HG02642 (cell line): ENCODE measurements around the gene SPG7.
"Not testable (repeated sequence)": the region's sequence is repeated elsewhere in the genome, so short reads cannot be mapped to it uniquely, and the experiment has no call there.

Source experiments
- ATAC-seq: cut with Tn5 transposase; IDR thresholded peaks from one replicate; pipeline ENCODE4 v1.9.1; 2021; ENCODE audit warnings: mild to moderate bottlenecking; ENCODE audit not compliant: unreplicated experiment, poor library complexity

SPG7 gene

DNA sequence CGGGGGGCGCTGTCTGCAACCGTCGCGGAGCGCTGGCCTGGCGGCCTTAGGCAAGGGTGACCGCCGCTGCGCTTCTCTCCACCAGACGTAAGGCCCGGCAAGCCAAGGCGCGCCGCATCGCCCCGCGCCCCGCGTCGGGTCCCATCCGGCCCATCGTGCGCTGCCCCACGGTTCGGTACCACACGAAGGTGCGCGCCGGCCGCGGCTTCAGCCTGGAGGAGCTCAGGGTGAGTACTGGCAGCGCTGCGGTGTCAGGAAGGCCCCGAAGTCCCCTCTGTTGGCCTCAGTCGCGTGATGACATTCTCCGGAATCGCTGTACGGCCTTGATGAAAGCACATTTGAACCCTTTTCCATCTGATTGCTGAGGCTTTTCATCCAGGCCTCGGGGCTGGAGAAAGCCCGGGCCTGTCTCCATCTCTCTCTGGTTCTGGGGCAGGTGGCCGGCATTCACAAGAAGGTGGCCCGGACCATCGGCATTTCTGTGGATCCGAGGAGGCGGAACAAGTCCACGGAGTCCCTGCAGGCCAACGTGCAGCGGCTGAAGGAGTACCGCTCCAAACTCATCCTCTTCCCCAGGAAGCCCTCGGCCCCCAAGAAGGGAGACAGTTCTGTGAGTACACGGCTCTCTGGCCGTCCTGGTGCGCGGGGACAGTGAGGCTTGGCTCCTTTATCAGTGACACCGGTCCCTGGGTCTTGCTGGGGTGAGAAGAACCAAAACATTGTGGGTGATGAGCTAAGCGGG lies 53.1 kb downstream of the SPG7 start:
- ATAC-seq: no peak

DNA sequence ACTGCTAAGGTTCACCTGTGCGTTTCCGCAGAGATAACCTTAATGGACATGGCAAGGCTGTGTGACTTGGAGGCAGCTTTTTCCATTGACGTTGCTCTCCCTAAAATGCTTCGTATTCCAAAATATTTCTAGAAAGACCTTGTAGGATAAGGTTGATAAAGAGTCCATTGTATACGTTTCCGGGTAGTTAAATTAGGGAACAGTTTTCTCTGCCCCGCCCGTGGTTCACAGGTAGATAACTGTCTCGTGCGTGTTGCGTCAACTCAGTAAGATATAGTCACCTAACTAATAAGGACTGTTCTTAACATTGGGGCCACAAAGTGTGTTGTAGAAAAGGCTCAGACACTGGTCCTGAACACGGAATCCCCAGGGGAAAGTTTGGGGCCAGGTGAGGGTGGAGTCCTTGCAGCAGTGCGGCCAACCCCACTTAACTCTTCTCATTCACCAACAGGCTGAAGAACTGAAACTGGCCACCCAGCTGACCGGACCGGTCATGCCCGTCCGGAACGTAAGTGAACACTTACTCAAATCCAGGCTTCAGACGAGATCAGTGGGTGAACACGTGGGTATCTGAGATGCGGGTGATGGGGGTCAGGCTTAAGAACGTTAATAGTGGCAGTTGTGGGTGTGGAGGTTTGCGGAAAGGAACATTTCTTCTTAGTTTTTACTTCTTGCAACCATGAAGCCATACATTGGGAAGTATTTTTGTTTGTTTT lies 53.8 kb downstream of the SPG7 start:
- ATAC-seq: no peak

DNA sequence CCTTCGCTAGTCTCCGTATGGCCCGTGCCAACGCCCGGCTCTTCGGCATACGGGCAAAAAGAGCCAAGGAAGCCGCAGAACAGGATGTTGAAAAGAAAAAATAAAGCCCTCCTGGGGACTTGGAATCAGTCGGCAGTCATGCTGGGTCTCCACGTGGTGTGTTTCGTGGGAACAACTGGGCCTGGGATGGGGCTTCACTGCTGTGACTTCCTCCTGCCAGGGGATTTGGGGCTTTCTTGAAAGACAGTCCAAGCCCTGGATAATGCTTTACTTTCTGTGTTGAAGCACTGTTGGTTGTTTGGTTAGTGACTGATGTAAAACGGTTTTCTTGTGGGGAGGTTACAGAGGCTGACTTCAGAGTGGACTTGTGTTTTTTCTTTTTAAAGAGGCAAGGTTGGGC lies 54.7 kb downstream of the SPG7 start:
- no peak for ATAC-seq

DNA sequence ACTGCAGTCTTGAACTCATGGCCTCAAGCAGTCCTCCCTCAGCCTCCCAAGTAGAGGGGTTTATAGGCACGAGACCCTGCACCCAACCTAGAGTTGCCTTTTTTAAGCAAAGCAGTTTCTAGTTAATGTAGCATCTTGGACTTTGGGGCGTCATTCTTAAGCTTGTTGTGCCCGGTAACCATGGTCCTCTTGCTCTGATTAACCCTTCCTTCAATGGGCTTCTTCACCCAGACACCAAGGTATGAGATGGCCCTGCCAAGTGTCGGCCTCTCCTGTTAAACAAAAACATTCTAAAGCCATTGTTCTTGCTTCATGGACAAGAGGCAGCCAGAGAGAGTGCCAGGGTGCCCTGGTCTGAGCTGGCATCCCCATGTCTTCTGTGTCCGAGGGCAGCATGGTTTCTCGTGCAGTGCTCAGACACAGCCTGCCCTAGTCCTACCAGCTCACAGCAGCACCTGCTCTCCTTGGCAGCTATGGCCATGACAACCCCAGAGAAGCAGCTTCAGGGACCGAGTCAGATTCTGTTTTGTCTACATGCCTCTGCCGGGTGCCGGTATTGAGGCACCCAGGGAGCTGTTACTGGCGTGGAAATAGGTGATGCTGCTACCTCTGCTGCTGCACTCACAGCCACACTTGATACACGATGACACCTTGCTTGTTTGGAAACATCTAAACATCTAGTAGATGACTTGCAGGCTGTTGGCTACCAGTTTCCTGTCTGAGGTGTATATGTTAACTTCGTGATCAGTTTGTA lies 55.6 kb downstream of the SPG7 start:
- no peak for ATAC-seq

DNA sequence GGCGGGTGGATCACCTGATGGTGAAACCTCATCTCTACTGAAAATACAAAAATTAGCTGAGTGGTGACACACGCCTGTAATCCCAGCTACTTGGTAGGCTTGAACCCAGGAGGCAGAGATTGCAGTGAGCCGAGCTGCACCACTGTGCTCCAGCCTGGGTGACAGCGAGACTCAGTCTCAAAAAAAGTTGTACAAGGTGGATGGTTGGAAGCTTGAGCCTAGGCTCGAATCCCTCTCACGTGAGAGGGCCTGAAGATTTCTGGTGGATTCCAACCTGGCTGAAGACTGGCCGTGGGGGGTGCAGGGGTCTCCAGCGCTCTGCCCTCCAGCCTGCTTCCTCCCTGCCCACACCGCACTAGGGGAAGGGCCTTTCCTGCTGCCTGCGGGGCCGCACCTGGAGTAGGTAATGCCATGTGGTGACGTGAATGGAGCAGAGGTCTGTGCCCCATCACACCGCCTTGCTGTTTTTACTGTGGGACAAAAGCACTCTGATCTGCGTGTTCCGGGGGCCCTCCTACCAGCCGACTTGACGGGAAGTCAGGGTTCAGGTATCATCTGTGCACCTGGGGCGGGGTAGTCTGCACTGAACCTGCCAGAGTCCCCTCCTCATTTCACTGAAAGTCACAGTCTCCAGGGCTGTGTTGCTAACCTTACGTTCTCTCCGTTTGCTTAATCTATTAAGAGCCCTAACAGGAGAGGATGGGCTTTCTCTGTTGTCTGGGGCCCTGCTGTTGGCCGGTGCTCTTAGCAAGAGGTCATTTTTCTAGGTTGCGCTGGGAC lies 56.5 kb downstream of the SPG7 start:
- ATAC-seq: no peak

DNA sequence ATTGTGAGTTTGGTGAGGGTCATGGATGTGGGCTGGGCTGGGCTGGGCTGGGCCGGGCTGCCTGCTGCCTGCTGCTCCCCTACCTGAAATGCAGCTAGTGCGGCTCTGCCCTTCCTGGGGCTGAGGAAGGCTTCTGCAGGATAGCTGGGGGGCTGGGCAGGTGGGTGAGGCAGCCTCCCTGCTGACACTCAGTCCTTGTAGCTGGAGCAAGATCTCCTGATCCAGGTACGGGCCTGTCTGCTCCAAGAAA lies 57.0 kb downstream of the SPG7 start:
- ATAC-seq: no peak

DNA sequence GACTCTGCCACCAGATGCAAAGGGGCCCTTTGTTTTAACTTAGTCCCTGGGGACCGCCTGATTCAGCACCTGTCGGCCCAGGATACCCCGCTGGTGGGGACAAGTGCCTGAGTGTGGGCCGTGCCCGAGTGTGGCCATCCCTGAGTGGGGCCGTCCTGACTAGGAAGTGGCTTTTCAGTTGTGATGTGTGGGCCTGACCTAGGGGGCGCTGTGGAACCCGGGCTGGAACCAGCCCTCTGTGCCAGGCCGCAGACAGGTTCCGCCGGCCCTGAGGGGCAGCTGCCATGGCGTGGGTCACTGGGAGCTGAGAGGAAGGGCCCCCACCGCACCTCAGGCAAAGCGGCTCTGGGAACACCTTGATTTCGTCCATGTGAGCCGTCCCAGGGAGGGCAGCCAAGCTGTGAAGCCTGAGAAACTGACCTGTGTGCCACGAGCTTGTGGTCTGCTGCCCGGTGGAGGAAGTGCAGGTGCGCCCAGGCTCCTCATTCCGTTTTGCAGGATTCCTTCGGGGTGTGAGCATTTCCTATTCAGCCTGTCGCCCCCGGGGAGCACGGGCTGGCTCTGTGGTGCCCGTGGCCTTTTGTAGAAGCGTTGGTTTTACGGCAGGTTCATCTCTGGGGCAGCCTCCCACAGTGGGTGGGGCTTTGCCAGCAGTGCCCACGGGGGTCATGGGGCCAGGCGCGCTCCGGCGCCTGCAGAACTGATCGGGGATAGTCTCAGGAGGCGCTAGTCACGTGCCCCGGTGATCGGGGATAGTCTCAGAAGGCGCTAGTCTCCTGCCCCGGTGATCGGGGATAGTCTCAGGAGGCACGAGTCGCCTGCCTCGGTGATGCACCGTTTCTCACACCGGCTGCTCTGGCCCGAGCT lies 57.5 kb downstream of the SPG7 start:
- no peak for ATAC-seq

DNA sequence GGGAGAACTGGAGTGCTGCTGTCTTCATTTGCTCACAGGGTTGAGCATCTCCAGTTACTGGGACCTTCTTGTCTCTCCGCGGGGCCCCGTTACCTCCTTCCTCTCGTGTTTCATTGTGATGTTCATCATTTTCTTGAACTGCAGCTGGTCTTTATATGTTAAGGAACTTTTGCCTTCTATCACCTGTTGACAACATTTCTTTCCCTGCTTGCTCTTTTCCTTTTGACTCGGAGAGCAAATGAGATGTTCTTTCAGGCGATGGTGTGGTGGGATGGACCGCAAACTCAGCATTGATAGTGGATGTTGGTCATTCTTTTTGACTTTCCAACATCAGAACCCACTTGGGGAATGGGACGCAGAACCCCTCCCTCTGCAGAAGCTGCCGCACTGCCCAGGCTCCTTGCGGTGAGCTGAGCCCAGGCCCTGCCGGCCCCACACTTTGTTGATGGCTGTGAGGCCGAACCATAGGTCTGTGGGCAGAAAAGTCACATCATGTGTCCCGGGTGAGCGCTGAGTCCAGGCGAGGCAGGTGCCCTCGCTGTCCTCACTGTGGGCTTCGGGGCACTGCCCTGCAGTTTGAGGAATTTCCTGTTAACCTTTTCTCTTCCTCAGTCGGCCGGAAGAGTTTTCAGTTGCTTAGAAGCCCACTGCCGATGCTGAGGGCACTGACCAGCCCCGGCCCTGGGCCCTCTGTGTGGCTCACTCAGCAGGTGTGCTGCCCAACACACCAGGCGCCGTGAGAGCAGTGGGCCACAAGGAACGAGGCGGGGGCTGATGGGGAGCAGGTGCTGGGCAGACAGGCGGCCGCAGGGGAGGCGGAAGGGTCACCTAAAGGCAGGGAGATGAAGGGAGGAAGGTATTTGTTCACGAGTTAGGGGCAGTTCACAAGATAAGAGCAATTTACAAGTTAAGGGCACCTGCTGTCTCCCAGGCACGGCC lies 59.7 kb downstream of the SPG7 start:
- no peak for ATAC-seq

DNA sequence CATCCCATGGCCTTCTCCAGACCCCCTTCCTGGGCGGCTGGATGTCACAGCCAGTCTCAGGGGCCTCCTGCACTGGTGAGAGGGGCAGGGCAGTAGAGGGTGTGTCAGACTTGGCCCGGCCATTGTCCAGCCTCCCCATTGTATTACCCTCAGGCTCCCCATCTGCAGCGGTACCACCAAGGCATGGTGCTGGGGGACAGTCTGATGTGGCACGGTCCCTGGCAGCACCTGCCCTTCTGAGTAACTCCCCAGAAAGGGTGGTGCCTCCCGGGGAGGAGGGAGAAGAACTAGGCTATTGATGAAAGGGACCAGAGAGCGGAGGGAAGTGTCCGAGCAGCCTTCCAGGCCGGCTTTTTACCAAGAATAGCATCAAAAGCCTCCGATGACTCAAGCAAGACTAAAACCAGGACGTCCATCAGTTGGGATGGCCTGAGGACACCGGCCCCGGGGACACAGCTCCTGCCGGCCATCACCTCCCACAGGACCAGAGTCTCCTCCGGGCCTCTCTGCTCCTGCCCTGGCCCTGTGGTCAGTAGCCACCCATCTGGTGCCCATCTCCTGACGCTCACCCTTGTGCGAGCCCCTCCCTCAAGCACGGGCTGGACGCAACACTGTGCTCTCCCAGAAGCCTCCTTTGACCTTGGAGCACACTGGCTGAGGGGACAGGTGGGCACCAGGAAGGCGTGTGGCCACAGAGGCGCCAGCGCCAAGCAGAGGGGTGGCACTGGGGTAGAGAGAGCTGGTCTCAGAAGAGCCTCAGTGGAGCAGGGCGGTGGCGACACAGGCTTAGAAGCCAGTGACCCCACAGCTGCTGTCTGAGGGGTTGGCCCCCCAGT lies 61.5 kb downstream of the SPG7 start:
- no peak for ATAC-seq

DNA sequence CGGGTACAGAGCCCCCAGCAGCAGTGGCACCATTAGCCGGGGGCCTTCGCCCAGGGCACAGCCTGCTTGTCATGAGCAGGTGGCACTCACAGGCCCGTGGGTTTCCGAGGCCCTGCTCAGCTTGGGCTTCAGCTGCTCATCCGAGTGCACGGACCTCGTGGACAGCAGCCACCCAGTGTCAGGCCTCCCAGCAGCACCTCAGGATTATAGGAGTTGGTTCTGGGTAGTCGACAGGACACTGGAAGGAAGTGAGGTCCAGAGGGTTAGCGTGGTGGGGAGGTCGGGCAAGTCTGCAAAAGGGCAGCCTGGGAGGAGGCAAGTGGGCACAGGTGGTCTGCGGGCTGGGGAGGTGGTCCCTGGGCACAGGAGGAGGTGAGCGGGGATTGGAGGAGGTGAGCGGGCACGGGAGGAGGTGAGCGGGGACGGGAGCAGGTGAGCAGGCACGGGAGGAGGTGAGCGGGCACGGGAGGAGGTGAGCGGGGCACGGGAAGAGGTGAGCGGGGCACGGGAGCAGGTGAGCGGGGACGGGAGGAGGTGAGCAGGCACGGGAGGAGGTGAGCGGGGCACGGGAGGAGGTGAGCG lies 62.2 kb downstream of the SPG7 start:
- no peak for ATAC-seq

DNA sequence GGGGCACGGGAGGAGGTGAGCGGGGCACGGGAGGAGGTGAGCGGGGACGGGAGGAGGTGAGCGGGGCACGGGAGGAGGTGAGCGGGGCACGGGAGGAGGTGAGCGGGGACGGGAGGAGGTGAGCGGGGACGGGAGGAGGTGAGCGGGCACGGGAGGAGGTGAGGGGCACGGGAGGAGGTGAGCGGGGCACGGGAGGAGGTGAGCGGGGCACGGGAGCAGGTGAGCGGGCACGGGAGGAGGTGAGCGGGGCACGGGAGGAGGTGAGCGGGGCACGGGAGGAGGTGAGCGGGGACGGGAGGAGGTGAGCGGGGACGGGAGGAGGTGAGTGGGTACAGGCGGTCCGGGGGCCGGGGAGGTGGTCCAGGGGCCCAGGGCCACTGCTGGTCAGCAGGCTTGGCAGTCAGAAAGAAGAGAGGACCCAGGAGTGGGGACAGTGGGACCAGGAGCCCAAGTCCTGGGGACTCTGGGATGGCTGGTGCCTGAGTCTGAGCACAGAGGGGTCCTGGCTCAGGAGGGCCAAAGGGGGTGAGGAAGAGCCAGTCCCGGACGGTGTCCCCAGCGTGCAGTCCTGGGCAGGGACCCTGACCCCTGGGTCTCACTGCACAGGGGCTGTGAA lies 62.9 kb downstream of the SPG7 start:
- not testable (repeated sequence) for ATAC-seq

DNA sequence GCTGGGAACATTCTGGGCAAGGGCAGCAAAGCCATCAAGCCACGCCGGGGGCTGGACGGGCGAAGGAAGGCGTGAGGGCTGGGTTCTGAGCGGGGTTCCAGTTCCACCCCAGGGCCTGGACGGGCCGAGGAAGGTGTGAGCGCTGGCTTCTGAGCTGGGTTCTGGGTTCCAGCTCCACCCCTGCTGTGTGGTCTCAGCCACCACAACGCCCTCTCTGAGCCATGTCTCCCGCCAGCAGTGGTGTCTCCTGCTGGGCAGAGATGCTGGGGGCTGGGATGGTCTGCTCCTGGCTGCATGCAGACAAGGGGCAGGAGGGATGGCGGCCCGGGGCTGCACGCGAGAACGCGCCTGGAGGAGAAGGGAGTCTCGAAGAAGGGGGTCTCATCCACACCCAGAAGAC lies 63.4 kb downstream of the SPG7 start:
- ATAC-seq: no peak

DNA sequence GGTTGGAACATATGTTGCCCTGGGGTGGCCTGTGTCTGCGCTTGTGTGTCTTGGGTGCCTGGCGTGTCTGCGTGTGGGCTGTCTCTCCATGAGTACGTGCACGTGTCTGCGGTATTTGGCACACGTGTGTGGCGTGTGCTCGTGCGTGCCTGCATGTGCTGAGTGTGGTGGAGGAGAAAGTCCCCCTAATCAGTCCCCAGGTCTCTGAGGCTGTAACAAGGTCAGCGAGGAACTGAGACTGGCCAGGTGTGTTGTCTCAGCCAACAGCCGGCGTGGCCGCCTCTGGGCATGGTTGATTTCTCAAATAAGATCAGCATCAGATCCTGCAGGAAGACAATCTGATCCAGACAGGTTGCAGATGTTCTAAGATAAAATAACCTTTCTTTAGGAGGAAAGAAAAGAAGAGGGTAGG lies 63.9 kb downstream of the SPG7 start:
- ATAC-seq: no peak

DNA sequence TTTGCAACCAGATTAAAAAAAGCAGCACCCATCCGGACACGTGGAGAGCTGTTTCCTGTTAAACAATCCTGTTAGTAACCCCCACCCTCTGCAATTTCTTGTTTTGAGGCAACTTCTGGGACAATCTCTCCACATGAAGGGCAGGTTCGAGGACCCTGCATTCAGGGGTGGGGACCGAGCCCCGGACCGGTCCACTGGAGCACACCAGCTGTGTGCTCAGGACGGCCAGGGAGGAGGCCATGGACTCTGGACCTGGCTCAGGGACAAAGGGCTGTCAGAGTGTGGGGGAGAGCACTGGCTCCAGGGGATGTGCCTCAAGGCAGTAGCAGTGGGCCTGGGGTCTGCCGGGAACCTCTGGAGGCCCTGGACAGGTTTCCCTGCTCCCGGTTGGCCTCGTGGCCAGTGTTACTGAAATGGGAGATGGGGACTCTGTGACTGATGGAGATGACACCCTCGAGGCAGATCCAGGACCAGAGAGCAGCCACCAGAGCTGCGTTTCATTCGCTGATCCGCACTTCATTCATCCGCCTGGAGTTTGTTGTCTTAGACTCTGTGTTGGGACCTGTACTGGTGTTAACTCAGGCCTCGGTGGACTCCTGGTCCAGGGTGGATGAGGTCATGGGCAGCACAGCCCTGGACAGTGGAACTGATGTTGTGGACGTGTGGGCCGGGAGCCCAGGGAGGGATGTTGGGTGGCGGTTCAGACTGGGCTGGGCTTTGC lies 64.4 kb downstream of the SPG7 start:
- no peak for ATAC-seq

DNA sequence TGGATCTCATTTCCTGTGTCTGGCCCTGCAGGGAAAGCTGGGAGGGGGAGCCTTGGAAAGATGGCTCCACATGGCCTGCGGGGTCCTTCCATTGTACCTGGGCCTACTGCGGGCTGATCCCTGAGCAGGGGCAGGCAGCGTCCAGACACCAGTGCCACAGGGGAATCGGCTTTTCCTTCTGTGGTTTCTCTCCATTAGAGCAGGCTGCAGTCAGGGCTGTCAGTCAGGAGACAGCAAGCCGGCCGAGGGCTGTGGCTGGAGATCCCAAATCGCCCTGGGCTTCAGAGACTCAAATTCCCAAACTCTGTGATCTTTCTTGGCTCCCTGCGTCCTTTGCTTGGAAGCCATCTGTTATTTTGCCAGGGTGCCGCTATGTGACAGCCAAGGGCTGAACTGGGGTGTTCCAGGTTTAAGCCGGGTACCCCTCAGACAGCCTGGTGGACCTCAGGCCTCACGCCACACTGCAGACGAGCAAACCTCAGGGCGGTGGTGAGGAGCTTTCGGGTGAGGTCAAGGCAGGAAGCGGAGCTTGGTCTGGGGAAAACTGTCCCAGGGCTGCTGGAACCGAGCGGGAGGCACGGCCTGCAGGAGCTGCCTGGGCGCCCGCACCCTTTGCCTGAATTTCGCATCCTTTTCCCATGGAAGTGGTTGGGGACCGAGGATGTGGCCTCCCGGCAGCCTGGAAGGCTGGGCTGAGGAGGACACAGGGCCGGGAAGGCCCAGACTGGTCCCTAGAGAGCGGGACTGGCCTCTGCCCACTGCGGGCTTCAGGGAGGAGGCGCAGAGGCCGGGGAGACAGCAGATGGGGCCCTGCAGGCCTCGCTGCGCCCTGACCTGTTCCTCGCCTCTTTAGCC lies 65.8 kb downstream of the SPG7 start:
- no peak for ATAC-seq
